ENCODE data around the gene NPM3. TPM values are rescaled to one million over a fixed set of nuclear protein-coding genes. Genes with fewer than 3 reads are reported as not detected.

The NPM3 gene
- total RNA-seq, 1 donor = 136 TPM

DNA sequence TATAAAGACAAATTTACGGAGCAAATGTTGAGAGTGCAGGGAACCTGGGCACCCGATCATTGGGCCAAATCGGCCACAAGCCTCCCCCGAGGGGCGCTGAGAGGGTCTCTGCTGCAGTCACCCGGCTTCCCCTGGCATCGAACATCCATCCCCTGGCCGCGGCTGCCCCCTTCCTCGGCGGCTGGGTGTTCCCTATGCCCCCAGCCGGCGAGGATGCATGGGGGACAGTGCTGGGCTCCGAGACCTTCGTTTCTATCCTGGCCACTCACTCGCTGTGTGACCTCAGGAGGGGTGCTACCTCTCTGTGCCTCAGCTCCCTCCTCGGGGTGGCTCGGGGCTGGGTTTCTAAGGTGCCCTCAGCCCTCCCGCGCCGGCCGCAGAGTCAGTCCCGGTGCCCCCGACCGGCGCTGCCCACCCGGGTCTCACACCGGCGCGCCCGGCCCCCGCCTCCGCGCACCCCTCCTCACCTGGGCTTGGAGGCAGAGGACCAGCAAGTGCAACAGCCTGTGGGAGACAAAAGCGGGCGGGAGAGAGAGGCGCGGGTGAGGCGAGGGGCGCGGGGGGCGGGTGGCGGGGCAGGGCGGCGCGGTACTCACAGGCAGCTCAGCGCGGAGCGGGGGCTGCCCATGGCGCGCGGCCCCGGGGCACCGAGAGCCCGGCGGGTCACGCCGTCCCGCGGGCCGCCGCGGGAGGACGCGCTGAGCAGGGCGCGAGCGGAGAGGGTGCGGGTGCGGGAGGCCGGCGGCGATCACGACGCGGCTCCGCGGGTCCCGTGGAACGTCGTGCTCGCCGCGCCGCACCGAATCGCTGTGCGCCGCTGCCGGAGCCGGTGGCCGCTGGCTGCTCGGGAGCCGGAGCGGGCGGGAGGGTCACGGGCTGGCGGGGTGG, 7.7 kb downstream of the NPM3 start, which contains the start of gene FGF8:
TSS of gene FGF8 (minus strand) at position 842 of the 888 bp plus-strand sequence. CDS start at position 628, 214 bp downstream.
- no peak for DNase-seq (ENCODE audit: low read depth in 2 of 3, low spot score in 2 of 3)

DNA sequence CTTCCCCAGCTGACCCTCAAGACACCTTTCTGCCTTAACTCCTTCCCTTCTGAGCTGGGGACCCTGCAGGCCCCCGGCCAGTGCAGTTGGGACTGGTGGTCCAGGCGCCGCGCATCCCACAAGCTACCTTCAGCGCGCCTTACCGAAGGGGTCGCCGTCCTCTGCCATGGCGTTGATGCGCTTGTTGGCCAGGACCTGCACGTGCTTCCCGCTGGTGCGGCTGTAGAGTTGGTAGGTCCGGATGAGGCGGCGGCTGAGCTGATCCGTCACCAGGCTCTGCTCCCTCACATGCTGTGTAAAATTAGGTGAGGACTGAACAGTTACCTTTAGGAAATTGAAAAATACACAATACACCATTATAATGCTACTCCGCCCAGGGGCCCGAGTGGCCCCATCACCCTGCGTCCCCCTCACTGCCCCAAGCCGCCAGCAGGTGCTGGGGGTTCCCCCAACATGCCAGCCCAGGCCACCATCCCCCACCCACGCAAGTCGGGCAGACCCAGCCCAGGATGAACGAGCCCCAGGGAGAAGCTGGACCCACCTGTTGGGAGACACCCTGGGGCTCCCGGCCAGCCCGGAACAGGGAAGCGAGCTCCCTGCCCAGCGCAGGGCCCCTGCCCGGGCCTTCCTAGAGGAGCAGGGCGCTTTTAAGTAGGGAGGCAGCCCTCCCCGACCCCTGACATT, 8.5 kb downstream of the NPM3 start:
- no peak for DNase-seq (ENCODE audit: low read depth in 2 of 3, low spot score in 2 of 3)

DNA sequence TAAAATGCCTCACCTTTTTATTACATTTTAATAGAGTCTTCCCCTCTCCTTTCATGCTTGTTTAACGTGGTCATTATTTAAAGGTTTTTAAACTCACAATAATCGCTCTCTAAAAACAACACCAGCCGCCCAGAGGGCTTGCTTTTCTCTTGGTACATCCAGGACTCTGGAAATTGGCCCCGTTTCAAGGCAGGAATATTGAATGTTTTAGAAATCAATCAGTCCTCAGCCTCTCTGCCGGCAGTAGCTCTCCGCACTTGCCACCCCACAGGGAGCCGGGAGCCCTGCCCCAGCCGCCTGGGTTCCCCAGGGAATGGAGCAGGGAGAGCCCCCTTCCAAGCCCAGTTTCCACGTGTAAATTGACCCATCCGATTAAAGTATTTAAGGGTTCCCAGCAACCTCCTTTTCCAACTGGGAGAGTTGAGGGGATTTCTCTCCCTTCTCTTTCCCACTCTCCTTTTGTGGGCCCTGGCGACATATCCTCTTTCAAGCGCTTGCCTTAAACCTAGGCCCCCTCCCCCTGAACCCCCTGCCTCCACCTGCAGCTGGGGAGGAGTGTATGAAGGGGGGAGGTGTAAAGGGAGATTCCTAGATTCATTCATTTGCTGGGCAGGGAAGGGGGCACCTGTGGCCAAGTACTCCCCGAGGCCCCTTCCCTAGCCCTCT, 9.2 kb downstream of the NPM3 start:
- no peak for DNase-seq (ENCODE audit: low read depth in 2 of 3, low spot score in 2 of 3)

GRCh38 chr10:101772895-101773761, 10.1 kb downstream of the NPM3 start:
- no peak for DNase-seq (ENCODE audit: low read depth in 2 of 3, low spot score in 2 of 3)

DNA sequence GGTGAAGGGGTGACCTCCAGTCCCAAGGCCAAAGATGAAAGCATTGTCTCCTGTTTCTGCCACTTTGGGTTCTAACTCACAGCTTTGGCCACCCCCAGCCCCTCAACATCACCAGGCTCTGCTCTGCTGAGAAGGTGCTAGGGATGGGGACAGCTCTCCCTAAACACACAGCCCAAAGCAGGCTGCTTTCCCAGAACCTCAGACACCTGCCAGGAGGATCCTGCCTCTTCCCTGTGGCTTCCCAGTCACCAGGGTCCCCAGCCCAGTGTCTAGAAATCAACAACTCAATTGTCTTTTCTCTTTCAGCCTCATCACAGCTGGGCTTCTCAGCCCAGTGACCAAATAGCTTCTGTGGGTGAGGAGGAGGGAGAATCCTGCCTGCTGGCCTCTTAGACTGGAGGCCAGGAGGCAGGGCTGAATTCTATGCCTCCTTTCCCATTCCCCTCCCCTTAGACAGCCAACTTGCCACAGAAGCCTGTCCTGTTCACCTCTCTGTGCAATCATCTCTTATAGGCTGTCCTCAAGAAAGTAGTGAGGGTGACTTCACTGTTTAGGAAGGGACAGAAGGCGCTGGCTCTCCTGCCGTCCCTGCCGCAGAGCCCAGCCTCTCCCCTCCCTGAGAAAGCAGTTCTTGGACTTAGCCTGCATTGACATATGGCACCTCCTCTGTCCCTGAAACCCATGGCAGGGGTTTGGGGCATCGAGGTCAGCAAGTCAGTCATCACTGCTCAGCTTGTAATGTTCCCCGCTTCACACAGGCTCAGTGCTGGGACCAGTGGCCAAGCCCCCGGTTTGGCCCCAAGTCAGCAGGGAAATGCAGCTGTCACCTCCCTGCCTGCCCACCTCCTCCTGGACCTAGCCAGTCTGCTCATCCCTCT, 11.0 kb downstream of the NPM3 start:
- no peak for DNase-seq (ENCODE audit: low read depth in 2 of 3, low spot score in 2 of 3)

DNA sequence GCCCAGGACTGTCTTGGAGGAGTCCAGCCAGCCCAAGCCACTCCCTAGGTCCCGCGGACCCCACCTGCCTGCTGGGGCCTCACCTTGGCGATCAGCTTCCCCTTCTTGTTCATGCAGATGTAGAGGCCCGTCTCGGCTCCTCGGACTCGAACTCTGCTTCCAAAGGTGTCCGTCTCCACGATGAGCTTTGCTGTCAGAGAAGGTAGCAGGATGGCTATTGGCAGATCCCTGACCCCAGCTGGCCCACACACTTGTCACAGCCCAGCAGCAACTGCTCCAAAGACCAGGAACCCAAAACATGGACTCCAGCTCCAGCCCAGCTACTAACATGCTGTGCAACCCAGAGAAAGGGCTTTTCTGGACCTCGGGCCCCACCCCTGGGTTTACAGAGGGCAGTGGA, 11.9 kb downstream of the NPM3 start:
- no peak for DNase-seq (ENCODE audit: low read depth in 2 of 3, low spot score in 2 of 3)

DNA sequence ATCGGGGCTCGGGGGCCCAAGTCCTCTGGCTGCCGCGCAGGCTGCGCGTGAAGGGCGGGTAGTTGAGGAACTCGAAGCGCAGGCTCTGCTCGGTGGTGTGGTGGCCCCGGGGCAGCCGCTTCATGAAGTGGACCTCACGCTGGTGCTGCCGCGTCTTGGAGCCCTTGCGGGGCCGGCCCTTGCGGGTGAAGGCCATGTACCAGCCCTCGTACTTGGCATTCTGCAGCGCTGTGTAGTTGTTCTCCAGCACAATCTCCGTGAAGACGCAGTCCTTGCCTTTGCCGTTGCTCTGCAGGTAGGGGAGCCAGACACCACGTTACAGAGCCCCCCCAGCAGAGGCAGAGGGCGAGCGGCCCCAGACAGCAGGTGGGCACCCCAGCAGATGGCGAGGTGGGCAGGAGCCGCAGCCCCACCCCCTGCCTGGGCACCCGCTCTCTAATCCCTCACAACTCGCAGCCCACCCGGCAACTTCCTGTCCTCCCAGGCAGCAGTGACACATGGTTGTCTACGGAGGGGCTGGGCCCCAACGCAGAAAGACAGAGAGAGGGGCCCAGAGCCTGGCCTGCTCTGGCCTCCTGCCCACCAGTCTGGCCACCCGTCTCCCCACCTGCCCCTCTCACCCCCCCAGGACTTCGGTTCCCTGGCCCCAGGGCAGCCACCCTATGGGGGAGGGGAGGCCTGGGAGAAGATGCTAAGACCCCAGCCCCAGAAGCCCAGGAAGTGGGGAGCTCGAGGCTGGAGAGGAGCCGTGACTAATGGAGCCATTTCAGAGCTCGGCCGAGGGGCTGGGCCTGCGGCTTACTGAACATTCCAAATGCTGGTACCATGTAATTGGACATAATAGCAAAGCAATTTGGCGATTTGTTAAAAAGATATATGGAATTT, 12.7 kb downstream of the NPM3 start:
- no peak for DNase-seq (ENCODE audit: low read depth in 2 of 3, low spot score in 2 of 3)

- no peak for DNase-seq (ENCODE audit: low read depth in 2 of 3, low spot score in 2 of 3)
Observed at GRCh38 chr10:101769541-101770180, 13.6 kb downstream of the NPM3 start.

DNA sequence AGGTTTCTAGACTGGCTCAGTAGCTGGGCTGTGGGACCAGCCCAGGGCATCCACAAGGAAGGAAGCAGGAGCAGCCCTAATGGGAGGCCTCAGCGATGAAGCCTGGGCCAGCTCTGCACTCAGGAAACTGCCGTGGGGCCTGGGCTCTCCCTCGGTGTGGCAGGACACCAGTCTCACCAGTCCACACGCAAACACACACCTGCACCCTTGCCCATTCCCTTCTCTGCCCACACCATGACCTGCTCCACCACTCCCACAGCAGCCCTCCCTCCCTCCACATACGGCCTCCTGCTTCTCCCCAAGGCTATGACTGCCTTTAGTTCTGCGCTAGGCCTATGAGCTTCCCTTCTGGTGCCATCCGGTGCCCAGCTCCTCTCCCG, 14.5 kb downstream of the NPM3 start:
- no peak for DNase-seq (ENCODE audit: low read depth in 2 of 3, low spot score in 2 of 3)

DNA sequence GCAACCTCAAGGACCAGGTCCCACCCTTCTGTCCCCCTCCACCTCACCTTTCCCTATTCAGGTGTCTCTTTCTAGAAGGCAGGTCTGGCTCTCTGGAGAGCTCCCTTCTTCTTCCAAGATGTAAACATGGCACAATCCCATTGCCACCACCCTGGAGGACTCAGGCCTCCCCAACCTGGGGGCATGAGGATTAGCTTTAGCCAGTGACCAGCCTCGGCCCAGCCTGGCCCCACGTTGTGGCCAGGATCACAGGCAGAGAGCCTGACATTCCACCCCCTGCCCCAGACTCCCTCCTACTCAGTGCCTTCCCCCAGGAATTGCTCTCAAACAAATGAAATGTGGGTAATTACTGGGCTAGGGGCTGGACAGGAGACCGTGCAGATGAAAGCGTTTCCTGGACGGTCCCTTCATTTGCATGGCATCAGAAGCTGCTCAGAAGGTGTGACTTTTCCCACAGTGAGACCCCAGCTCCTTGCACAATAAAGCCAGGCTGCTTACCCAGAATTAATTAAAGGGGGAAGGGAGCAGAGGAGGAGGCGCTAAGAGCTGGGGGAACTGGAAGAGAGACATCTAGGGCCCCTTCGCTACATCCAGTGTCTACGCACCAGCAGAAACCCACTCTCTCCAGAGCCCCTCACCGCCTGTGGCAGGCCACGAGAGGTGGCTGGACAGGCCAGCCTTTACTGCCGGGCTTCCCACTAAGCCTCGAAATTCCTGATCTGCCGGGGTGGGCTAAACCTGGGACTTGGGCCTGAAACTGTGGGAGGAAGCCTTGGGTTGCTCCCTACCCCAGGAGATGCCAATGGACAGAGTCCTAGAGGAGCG, 15.1 kb downstream of the NPM3 start:
- no peak for DNase-seq (ENCODE audit: low read depth in 2 of 3, low spot score in 2 of 3)

- no peak for DNase-seq (ENCODE audit: low read depth in 2 of 3, low spot score in 2 of 3)
Observed at GRCh38 chr10:101767600-101767945, 15.7 kb downstream of the NPM3 start.

DNA sequence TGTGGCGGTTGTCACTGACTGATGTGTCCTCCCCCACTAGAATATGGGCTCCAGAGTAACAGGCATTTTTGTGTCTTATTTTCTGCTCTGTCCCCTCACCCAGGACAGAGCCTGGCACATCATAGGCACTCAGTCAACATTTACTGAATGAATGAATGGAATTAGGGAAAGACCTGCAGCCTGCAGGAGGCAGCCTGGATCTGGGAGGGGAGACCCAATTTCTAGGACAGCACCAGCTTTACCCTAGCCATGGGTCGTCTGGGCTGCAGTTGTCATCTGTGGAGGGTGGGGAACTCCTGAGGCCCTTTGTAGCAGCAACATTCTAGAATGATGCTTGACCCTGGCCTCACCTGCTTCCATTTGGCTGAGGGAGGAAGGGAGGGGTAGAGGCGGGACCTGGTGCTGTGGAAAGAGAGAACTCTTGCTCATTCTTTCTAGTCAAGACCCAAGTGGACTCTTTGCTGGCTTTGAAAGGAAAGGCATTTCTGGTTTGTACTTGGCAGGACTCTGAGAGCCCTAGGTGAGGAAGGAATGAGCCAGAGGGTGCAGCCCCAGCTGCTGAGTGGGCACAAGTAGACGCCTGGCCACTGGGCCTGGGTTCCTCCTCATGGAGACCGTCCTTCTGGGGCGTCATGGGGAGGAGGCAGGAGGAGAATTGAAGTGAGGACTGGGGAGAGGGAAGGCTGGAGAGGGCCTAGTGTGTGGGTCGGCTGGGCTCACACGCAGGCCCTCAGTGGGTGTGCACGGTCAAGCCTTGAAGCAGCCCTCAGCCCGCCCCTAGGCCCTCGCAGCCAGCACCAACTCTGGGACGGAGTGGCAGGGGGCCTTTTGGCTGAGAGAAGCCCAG, 16.3 kb downstream of the NPM3 start:
- DNase-seq (ENCODE audit: low read depth in 2 of 3, low spot score in 2 of 3) = no peak

- no peak for DNase-seq (ENCODE audit: low read depth in 2 of 3, low spot score in 2 of 3)
Observed at GRCh38 chr10:101766306-101766705, 16.9 kb downstream of the NPM3 start.

DNA sequence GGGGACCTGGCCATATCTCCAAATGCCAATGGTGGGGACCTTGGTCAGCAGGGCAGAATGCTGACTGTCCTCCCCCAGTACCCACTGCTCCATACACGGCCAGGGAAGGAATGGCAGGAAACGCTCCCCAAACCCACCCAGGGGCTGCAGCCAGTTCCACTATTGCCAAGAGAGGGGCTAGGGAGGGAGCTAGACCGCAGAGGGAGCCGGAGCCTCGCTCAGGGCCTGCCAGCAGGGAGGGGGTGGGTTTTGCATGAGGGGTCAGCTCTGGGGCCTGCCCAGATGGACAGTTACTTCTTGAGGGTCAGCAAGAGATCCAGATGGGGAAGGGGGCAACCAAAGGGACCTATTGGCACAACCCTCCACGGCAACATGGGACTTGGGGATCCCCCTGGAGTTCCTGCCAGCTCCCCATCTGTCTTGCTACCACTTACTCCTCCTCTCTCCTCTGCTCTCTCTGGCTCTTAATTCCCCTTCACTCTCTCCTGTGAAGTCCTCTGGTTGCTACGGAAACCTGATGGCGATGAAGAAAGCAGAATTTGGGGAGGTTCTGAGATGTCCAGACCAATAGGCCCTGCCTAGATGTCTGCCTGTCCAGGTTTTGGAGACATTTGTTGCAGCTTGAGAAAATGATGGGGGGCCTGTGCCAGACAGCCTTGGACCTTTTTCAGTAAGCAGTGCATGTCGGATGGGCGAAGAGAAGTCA, 20.0 kb downstream of the NPM3 start:
- no peak for DNase-seq (ENCODE audit: low read depth in 2 of 3, low spot score in 2 of 3)

- no peak for DNase-seq (ENCODE audit: low read depth in 2 of 3, low spot score in 2 of 3)
Observed at GRCh38 chr10:101762736-101763135, 20.5 kb downstream of the NPM3 start.

DNA sequence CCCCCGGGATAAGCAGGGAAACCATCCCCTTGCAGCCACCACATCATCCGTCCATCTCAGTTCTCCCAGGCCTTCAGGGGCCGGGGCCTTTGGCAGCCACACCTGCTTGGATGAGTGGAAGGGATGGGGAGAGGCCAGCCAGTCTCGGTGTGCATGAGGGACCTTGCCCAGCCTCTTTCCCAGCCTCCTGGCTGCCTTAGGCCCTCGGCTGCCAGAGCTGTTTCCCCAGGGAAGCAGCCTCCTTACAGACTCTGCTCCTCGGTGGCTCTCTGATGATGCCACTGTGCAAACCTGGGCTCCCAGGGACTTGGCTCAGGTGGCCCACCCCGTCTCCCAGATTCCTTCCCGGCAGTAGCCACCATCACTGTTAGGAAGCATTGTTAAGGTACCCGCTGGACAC, 22.0 kb downstream of the NPM3 start:
- DNase-seq (ENCODE audit: low read depth in 2 of 3, low spot score in 2 of 3) = no peak
